ENCODE data around the gene SPAG7. TPM values are rescaled to one million over a fixed set of nuclear protein-coding genes. Genes with fewer than 3 reads are reported as not detected.

Gene SPAG7
- total and polyA plus RNA-seq, 12 donors = 95.5 to 189 (median 136) TPM

GRCh38 chr17:4953451-4953961 is 14.1 kb downstream of the SPAG7 start:
- ATAC-seq = no peak
- Histone ChIP-seq H3K27ac (peak overlapping the region in 3 of 10 donors; percentile 9 to 100 (median 100)), H3K4me3 (peak overlapping the region in 1 of 10 donors; percentile 99)

GRCh38 chr17:4951486-4951885 is 16.1 kb downstream of the SPAG7 start:
- Histone ChIP-seq H3K27me3 (no peaks in the 10 kb centered on the region), H3K4me3 (peak overlapping the region in 9 of 10 donors; percentile 67 to 100 (median 98)), H3K27ac (peak overlapping the region; percentile 89 to 100 (median 99)), H3K4me1 (peaks cover 7 to 58% (median 27%) of the 10 kb centered on the region in 9 donors), H3K36me3 (peaks cover 0 to 10% (median 2%) of the 10 kb centered on the region in 9 donors), H3K9me3 (no peaks in the 10 kb centered on the region)
- WGBS, 2 donors = 53 to 59% methylated on average over 3 of the region's 3 CpGs
- ATAC-seq (peak in 2 of 8 donors; percentile 5 to 13), DNase-seq (no peak)
- no peak for TF ChIP-seq CTCF (IDR thresholded peaks at IDR 0.05)
- intact Hi-C loops (cut with DNase I) = no loop called here

More at GRCh38 chr17:4953451-4953961, 14.1 kb downstream of the SPAG7 start:
- H3K36me3 ChIP-seq = peaks cover 0 to 16% (median 5%) of the 10 kb centered on the region in 9 donors
- TF ChIP-seq CTCF (IDR thresholded peaks at IDR 0.05) = no peak
- intact Hi-C loops (cut with DNase I) = no loop called here
- no peaks in the 10 kb centered on the region for H3K9me3 ChIP-seq
- no peaks in the 10 kb centered on the region for H3K27me3 ChIP-seq
- peaks cover 5 to 66% (median 15%) of the 10 kb centered on the region in 9 donors for H3K4me1 ChIP-seq
- WGBS, 2 donors = 68% methylated on average over 14 of the region's 14 CpGs
- DNase-seq = no peak

GRCh38 chr17:4950746-4951204 is 16.8 kb downstream of the SPAG7 start, which contains the start of gene ENO3:
Gene ENO3, plus strand, starts transcription at chr17:4951119. Its CDS starts 711 bp downstream, at chr17:4951830.
- peaks cover 0 to 17% (median 9%) of the 10 kb centered on the region in 9 donors for H3K36me3 ChIP-seq
- WGBS, 2 donors = 30 to 35% methylated on average over 7 of the region's 7 CpGs
- H3K27ac ChIP-seq = peak within 1 kb of the TSS; percentile 89 to 100 (median 99)
- ATAC-seq (peak in 3 of 8 donors; percentile 22 to 48 (median 37)), DNase-seq (peak in 1 of 2 donors; percentile 64)
- H3K4me1 ChIP-seq = peaks cover 11 to 58% (median 35%) of the 10 kb centered on the region in 9 donors
- no peak for TF ChIP-seq CTCF (IDR thresholded peaks at IDR 0.05)
- no peaks in the 10 kb centered on the region for H3K27me3 ChIP-seq
- intact Hi-C loops (cut with DNase I) = loop anchor here in 2 of 10 donors (1.0 kb wide), 2 partner anchors 16 to 17 kb away; partner anchors contain the start of gene SPAG7 (in 1 of the 2)
- peak within 1 kb of the TSS in 9 of 10 donors; percentile 67 to 100 (median 98) for H3K4me3 ChIP-seq
- H3K9me3 ChIP-seq = no peaks in the 10 kb centered on the region

- Histone ChIP-seq H3K27ac (peak overlapping the region; percentile 89 to 100 (median 99)), H3K36me3 (peaks cover 0 to 23% (median 8%) of the 10 kb centered on the region in 9 donors), H3K4me1 (peaks cover 15 to 63% (median 40%) of the 10 kb centered on the region in 9 donors), H3K9me3 (no peaks in the 10 kb centered on the region), H3K27me3 (no peaks in the 10 kb centered on the region), H3K4me3 (peak overlapping the region in 9 of 10 donors; percentile 67 to 100 (median 98))
- WGBS, 2 donors = 3 to 5% methylated on average over 32 to 52 of the region's 52 CpGs
- ATAC-seq = peak in 6 of 8 donors; percentile 10 to 53 (median 36)
- peak; percentile 70 to 82 for DNase-seq
- intact Hi-C loops (cut with DNase I) = loop anchor here in 2 of 10 donors (1.0 kb wide), 2 partner anchors 16 to 17 kb away; partner anchors contain the start of gene SPAG7 (in 1 of the 2)
- TF ChIP-seq CTCF (IDR thresholded peaks at IDR 0.05) = no peak
Observed at GRCh38 chr17:4950075-4950745, 17.4 kb downstream of the SPAG7 start.
